HEK293 (cell line): ENCODE measurements around the gene UXS1.
A peak's percentile ranks its signal among the peaks of the same experiment; 100 is the strongest.

Source experiments
- CTCF ChIA-PET: fragments of 350-600 bp; formaldehyde crosslinking; extraction: SDS; loops from one replicate; lab custom pipeline; 2021; ENCODE audit warnings: antibody characterized with exemption; lab: Yijun Ruan, JAX
- POLR2A ChIA-PET: fragments of 300-600 bp; formaldehyde crosslinking; extraction: SDS; loops from one replicate; lab custom pipeline; 2020; ENCODE audit warnings: antibody characterized with exemption, inconsistent platforms; lab: Yijun Ruan, JAX
- H3K27ac ChIP-seq: fragments of 200-500 bp; sonication (Bioruptor generic); 2 replicates; pipeline ENCODE4 v1.5.1; 2014; ENCODE audit warnings: low read depth, low read length, control low read depth, inconsistent platforms; ENCODE audit errors: extremely low read depth
- H3K36me3 ChIP-seq, 2 experiments: fragments of 200-500 bp in 1 of 2; sonication (Bioruptor generic) in 1 of 2; 1 replicate in 1 of 2; 2 replicates in 1 of 2; pipeline ENCODE4 v1.5.1; 2014 to 2017; ENCODE audit warnings: inconsistent platforms in 2 of 2, low read length in 2 of 2; ENCODE audit not compliant: control insufficient read depth in 2 of 2, insufficient read depth in 1 of 2
- H3K4me1 ChIP-seq: fragments of 200-500 bp; sonication (Bioruptor generic); 2 replicates; pipeline ENCODE4 v1.5.1; 2014; ENCODE audit warnings: mild to moderate bottlenecking, low read length, inconsistent platforms; ENCODE audit not compliant: control insufficient read depth, insufficient read depth
- H3K4me3 ChIP-seq: 2 replicates; pipeline ENCODE4 v1.5.1; 2011; ENCODE audit warnings: low read depth, mild to moderate bottlenecking, control low read depth, low read length, moderate library complexity
- H3K9me3 ChIP-seq: fragments of 200-500 bp; sonication (Bioruptor generic); 2 replicates; pipeline ENCODE4 v1.5.1; 2014; ENCODE audit warnings: low read depth, low read length, inconsistent platforms; ENCODE audit not compliant: control insufficient read depth, insufficient read depth
- AEBP2 ChIP-seq: fragments of 450-650 bp; formaldehyde crosslinking; IDR thresholded peaks from 2 replicates; pipeline ENCODE4 v1.5.1; 2016; ENCODE audit warnings: missing biosample characterization, missing genetic modification characterization, borderline replicate concordance
- FEZF1 ChIP-seq: fragments of 450-650 bp; formaldehyde crosslinking; IDR thresholded peaks from 2 replicates; pipeline ENCODE4 v1.5.1; 2016; ENCODE audit warnings: missing biosample characterization, missing genetic modification characterization
- GFI1B ChIP-seq: fragments of 450-650 bp; formaldehyde crosslinking; IDR thresholded peaks from 2 replicates; pipeline ENCODE4 v1.5.1; 2016; ENCODE audit warnings: missing biosample characterization, missing genetic modification characterization
- MZF1 ChIP-seq: fragments of 450-650 bp; formaldehyde crosslinking; IDR thresholded peaks from 2 replicates; pipeline ENCODE4 v1.5.1; 2017; ENCODE audit warnings: missing biosample characterization, missing genetic modification characterization, borderline replicate concordance
- OVOL3 ChIP-seq: fragments of 450-650 bp; formaldehyde crosslinking; IDR thresholded peaks from 2 replicates; pipeline ENCODE4 v1.5.1; 2016; ENCODE audit warnings: missing biosample characterization, missing genetic modification characterization
- SCRT1 ChIP-seq: fragments of 450-650 bp; formaldehyde crosslinking; IDR thresholded peaks from 2 replicates; pipeline ENCODE4 v1.5.1; 2016; ENCODE audit warnings: missing biosample characterization, missing genetic modification characterization, borderline replicate concordance
- SP2 ChIP-seq: fragments of 450-650 bp; formaldehyde crosslinking; IDR thresholded peaks from 2 replicates; pipeline ENCODE4 v1.5.1; 2016; ENCODE audit warnings: missing biosample characterization, missing genetic modification characterization
- YY1 ChIP-seq: fragments of 450-650 bp; formaldehyde crosslinking; IDR thresholded peaks from 2 replicates; pipeline ENCODE4 v1.5.1; 2018; ENCODE audit warnings: missing biosample characterization, missing genetic modification characterization
- ZBTB17 ChIP-seq: fragments of 450-650 bp; formaldehyde crosslinking; IDR thresholded peaks from 2 replicates; pipeline ENCODE4 v1.5.1; 2016; ENCODE audit warnings: missing biosample characterization, missing genetic modification characterization
- ZBTB20 ChIP-seq: fragments of 450-650 bp; formaldehyde crosslinking; IDR thresholded peaks from 2 replicates; pipeline ENCODE4 v1.5.1; 2016; ENCODE audit warnings: missing biosample characterization, missing genetic modification characterization
- ZNF114 ChIP-seq: fragments of 450-650 bp; formaldehyde crosslinking; IDR thresholded peaks from 2 replicates; pipeline ENCODE4 v1.5.0; 2017; ENCODE audit warnings: missing biosample characterization, missing genetic modification characterization
- ZNF132 ChIP-seq: fragments of 450-650 bp; formaldehyde crosslinking; IDR thresholded peaks from 2 replicates; pipeline ENCODE4 v1.5.1; 2017; ENCODE audit warnings: missing biosample characterization, missing genetic modification characterization, borderline replicate concordance
- ZNF138 ChIP-seq: fragments of 450-650 bp; formaldehyde crosslinking; IDR thresholded peaks from 2 replicates; pipeline ENCODE4 v1.5.1; 2016; ENCODE audit warnings: missing biosample characterization, missing genetic modification characterization, borderline replicate concordance
- ZNF2 ChIP-seq: fragments of 450-650 bp; formaldehyde crosslinking; IDR thresholded peaks from 2 replicates; pipeline ENCODE4 v1.5.1; 2016; ENCODE audit warnings: missing biosample characterization, missing genetic modification characterization
- ZNF274 ChIP-seq, 2 experiments: fragments of 200-500 bp in 1 of 2; fragments of 450-650 bp in 1 of 2; sonication (Bioruptor generic) in 1 of 2; formaldehyde crosslinking in 1 of 2; IDR thresholded peaks; 2 replicates each; pipeline versions ENCODE4 v1.5.1 to v1.6.1; 2014 to 2016; ENCODE audit warnings: borderline replicate concordance in 1 of 2, inconsistent platforms in 1 of 2, low read length in 1 of 2, missing biosample characterization in 1 of 2, missing genetic modification characterization in 1 of 2
- ZNF335 ChIP-seq: fragments of 450-650 bp; formaldehyde crosslinking; conservative IDR thresholded peaks from 2 replicates; pipeline ENCODE4 v1.5.1; 2016; ENCODE audit warnings: missing biosample characterization, missing genetic modification characterization
- ZNF366 ChIP-seq: fragments of 450-650 bp; formaldehyde crosslinking; conservative IDR thresholded peaks from 2 replicates; pipeline ENCODE4 v1.5.1; 2016; ENCODE audit warnings: missing biosample characterization, missing genetic modification characterization
- ZNF398 ChIP-seq: fragments of 450-650 bp; formaldehyde crosslinking; IDR thresholded peaks from 2 replicates; pipeline ENCODE4 v1.5.1; 2017; ENCODE audit warnings: missing biosample characterization, missing genetic modification characterization
- ZNF518A ChIP-seq: fragments of 450-650 bp; formaldehyde crosslinking; conservative IDR thresholded peaks from 2 replicates; pipeline ENCODE4 v1.5.1; 2016; ENCODE audit warnings: low read depth, missing biosample characterization, missing genetic modification characterization
- ZNF610 ChIP-seq: fragments of 450-650 bp; formaldehyde crosslinking; IDR thresholded peaks from 2 replicates; pipeline ENCODE4 v1.5.1; 2016; ENCODE audit warnings: missing biosample characterization, missing genetic modification characterization, borderline replicate concordance
- ZNF747 ChIP-seq: fragments of 450-650 bp; formaldehyde crosslinking; IDR thresholded peaks from 2 replicates; pipeline ENCODE4 v1.5.1; 2016; ENCODE audit warnings: missing biosample characterization, missing genetic modification characterization
- ZNF830 ChIP-seq: fragments of 450-650 bp; IDR thresholded peaks from 2 replicates; pipeline ENCODE4 v1.5.0; 2018; ENCODE audit warnings: missing biosample characterization, missing genetic modification characterization, low read depth, mild to moderate bottlenecking, moderate library complexity

Gene UXS1

GRCh38 chr2:106176446-106177099 is 17.5 kb downstream of the UXS1 start (continued):
- no peak for TF ChIP-seq ZNF610 (tag by site-specific recombination)
- TF ChIP-seq FEZF1 (tag by site-specific recombination), result peak; percentile 90
- no peak for TF ChIP-seq ZNF132 (tag by site-specific recombination)

- Histone ChIP-seq H3K27ac (no peak overlapping the region), H3K9me3 (no peaks in the 10 kb centered on the region), H3K36me3 (peaks cover 0 to 3% of the 10 kb centered on the region in 2 experiments; a peak in 1 of 3 replicates), H3K4me3 (no peak overlapping the region), H3K4me1 (no peaks in the 10 kb centered on the region)
- no peak for TF ChIP-seq SCRT1 (tag by site-specific recombination)
- TF ChIP-seq YY1 (tag by site-specific recombination), result no peak
- no peak for TF ChIP-seq ZNF830 (tag by site-specific recombination)
- TF ChIP-seq ZNF2 (tag by site-specific recombination), result no peak
- no peak for TF ChIP-seq ZBTB20 (tag by site-specific recombination)
- TF ChIP-seq ZBTB17 (tag by site-specific recombination), result no peak
- CTCF ChIA-PET, result no interaction called here
- POLR2A ChIA-PET, result no interaction called here
Observed at GRCh38 chr2:106175086-106175850, 18.8 kb downstream of the UXS1 start.

GRCh38 chr2:106174056-106174455 is 20.0 kb downstream of the UXS1 start:
- Histone ChIP-seq H3K36me3 (peaks cover 0 to 3% of the 10 kb centered on the region in 2 experiments; a peak in 1 of 3 replicates), H3K9me3 (no peaks in the 10 kb centered on the region), H3K4me1 (no peaks in the 10 kb centered on the region), H3K27ac (no peak overlapping the region), H3K4me3 (no peak overlapping the region)
- no peak for TF ChIP-seq SP2 (tag by site-specific recombination)
- no peak for TF ChIP-seq ZNF747 (tag by site-specific recombination)
- no peak for TF ChIP-seq ZNF518A (tag by site-specific recombination)
- no peak for TF ChIP-seq ZNF138 (tag by site-specific recombination)
- TF ChIP-seq OVOL3 (tag by site-specific recombination), result no peak
- no peak for TF ChIP-seq ZNF114
- no peak for TF ChIP-seq ZNF830 (tag by site-specific recombination)
- no peak for TF ChIP-seq ZNF366 (tag by site-specific recombination)
- no peak for TF ChIP-seq GFI1B (tag by site-specific recombination)
- TF ChIP-seq ZNF335 (tag by site-specific recombination), result no peak
- no peak for TF ChIP-seq AEBP2 (tag by site-specific recombination)
- no peak for TF ChIP-seq ZNF274 (IDR thresholded peaks at IDR 0.05; ENCODE audit: low read length)
- TF ChIP-seq ZNF274 (tag by site-specific recombination; IDR thresholded peaks at IDR 0.05; ENCODE audit: borderline replicate concordance), result no peak
- TF ChIP-seq ZNF398 (tag by site-specific recombination), result no peak
- TF ChIP-seq MZF1 (tag by site-specific recombination), result no peak
- CTCF ChIA-PET, result interaction anchor here (0.6 kb wide), 1 partner anchor 677 kb away, joined by 3 read pairs; no protein-coding TSS in a partner anchor
- POLR2A ChIA-PET, result no interaction called here
